Spleen (tissue), 11 donors: ENCODE data around the gene XPOT. TPM values are rescaled to one million over a fixed set of nuclear protein-coding genes. Genes with fewer than 3 reads are reported as not detected.

Source experiments
- DNase-seq: peaks from one replicate; pipeline ENCODE4 v3.0.0-alpha.2; 2020
- H3K27ac ChIP-seq, 8 donors: fragments of 200-600 bp; sonication (generic) in 7 of 8; 1 replicate in 4 of 8; 2 replicates in 4 of 8; pipeline versions ENCODE4 v1.5.0 to v1.8.0; 2016 to 2021; ENCODE audit warnings: inconsistent platforms in 4 of 8, mild to moderate bottlenecking in 4 of 8, moderate library complexity in 1 of 8
- H3K27me3 ChIP-seq, 7 donors: fragments of 200-600 bp; sonication (generic) in 6 of 7; replicated peaks in 1 of 7; 1 replicate in 4 of 7; 2 replicates in 3 of 7; pipeline versions ENCODE4 v1.5.0 to v1.8.0; 2016 to 2021; ENCODE audit warnings: inconsistent platforms in 3 of 7, mild to moderate bottlenecking in 1 of 7
- H3K36me3 ChIP-seq, 6 donors: fragments of 200-600 bp; sonication (generic) in 5 of 6; 1 replicate in 4 of 6; 2 replicates in 2 of 6; pipeline versions ENCODE4 v1.5.0 to v1.8.0; 2016 to 2021; ENCODE audit warnings: inconsistent platforms in 2 of 6
- H3K4me1 ChIP-seq, 6 donors: fragments of 200-600 bp; sonication (generic) in 5 of 6; 1 replicate in 3 of 6; 2 replicates in 3 of 6; pipeline versions ENCODE4 v1.5.0 to v1.8.0; 2016 to 2021; ENCODE audit warnings: inconsistent platforms in 3 of 6
- H3K4me3 ChIP-seq, 8 donors: fragments of 200-600 bp; sonication (generic) in 7 of 8; 1 replicate in 4 of 8; 2 replicates in 4 of 8; pipeline versions ENCODE4 v1.5.0 to v1.8.0; 2016 to 2021; ENCODE audit warnings: inconsistent platforms in 4 of 8, mild to moderate bottlenecking in 4 of 8, moderate library complexity in 2 of 8
- H3K9me3 ChIP-seq, 8 donors: fragments of 200-600 bp; sonication (generic) in 7 of 8; 1 replicate in 4 of 8; 2 replicates in 4 of 8; pipeline versions ENCODE4 v1.5.0 to v1.8.0; 2016 to 2021; ENCODE audit warnings: inconsistent platforms in 4 of 8
- POLR2A ChIP-seq, 3 donors: fragments of 450-650 bp; IDR thresholded peaks; one replicate each; pipeline ENCODE4 v1.5.1; 2017; ENCODE audit warnings: antibody characterized with exemption in 3 of 3, mild to moderate bottlenecking in 1 of 3
- POLR2AphosphoS5 ChIP-seq, 3 donors: sonication (generic); formaldehyde crosslinking; IDR thresholded peaks; one replicate each; pipeline ENCODE4 v1.5.1; 2017; ENCODE audit warnings: antibody characterized with exemption in 3 of 3
- WGBS, 5 donors: extraction: QIAGEN DNeasy Blood & Tissue Kit in 3 of 5; methylation state at CpG; one replicate each; pipeline versions ENCODE4 v1.1.5 to v1.1.7; 2013 to 2018; 5-methylcytosine and 5-hydroxymethylcytosine counted together
- intact Hi-C: fragments of 100-400 bp; cut with DNase I; formaldehyde crosslinking; loops from one replicate; pipeline ENCODE4 v1.15.0; 2023; ENCODE audit warnings: low total_unique reads
- polyA plus RNA-seq, 3 donors: library from polyadenylated mRNA; stranded (reverse); fragments of 200-250 nt; gene quantifications; one replicate each; pipeline ENCODE4 v1.2.1, GENCODE V29; 2013
- total RNA-seq, 7 donors: library from RNA; depleted of rRNA in 3 of 7; stranded (reverse); fragments of >200 nt in 3 of 7; fragmentation: NEBNext Ultra II Directional in 4 of 7; extraction: Animal tissue kit (Norgen Biotek cat#: 25700) in 4 of 7; gene quantifications; one replicate each; pipeline versions ENCODE4 v1.1.0 to v1.2.1, GENCODE V29; 2016 to 2021
- TF ChIP-seq, protein P1 (sequence below), 11 experiments: fragments of 200-600 bp in 7 of 11; fragments of 450-650 bp in 4 of 11; sonication (generic) in 4 of 11; IDR thresholded peaks in 8 of 11; conservative IDR thresholded peaks in 3 of 11; 1 replicate in 7 of 11; 2 replicates in 4 of 11; pipeline versions ENCODE4 v1.4.0 to v1.8.0; 2016 to 2021; ENCODE audit warnings: antibody characterized with exemption in 11 of 11, inconsistent platforms in 4 of 11, mild to moderate bottlenecking in 1 of 11
- donor health status: healthy with polysubstance abuse.
- donor health status: DM: no; HTN: no; CAD: no; lungs with moderate emphysema.
- donor health status: DM: no; HTN: no; CAD: no.
- donor health status: Bipolar disorder and iron deficiency.
- donor health status: healthy.
- donor health status: DM: no; HTN: no; CAD: no.
- donor health status: DM: yes; HTN: yes; CAD: no.

The XPOT gene
- total and polyA plus RNA-seq, 10 donors: 11.1 to 50.3 (median 43.1) TPM

DNA sequence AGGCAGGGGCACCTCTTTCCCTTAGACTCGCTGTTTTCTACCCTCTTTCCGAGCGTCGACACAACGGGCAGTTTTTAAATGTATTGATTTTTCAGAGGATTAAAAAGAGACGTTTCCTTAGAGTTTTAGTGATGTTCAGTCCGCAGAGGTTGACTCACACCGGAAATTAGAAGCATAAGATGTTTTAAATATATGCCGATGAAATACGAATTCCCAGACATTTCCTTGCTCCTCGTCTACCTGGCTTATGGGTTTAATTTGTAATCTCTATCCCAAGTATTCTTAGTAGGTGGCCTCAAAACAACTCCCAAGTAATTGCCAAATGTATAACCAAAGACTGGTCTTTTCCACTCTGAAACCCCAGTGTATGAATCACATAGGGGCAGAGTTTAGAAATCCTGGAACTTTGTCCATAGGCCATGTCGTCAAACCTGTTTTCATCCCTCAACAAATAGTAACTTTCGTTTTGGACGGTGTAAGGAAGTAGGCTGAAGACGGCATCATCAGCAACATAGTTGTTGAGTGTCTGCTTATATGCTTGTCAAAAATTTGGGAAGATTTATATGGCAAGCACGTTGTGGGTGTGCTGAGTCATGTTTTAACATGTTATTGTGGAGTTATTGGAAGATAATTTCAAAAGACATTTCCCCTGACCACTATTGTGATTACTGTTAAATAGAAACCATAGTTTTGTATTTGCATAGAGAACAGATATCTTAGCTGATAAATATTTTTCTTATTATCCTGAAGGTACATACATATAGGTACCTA is 48.6 kb downstream of the XPOT start:
- no peak for DNase-seq
- H3K4me1 ChIP-seq: peaks cover 24 to 69% (median 55%) of the 10 kb centered on the region in 6 donors
- intact Hi-C loops: loop anchor here (10.0 kb wide), 1 partner anchor 48 kb away; the partner anchor contains the start of gene XPOT
- H3K9me3 ChIP-seq: no peaks in the 10 kb centered on the region
- no peaks in the 10 kb centered on the region for H3K27me3 ChIP-seq
- peak overlapping the region; percentile 70 to 96 (median 88) for H3K4me3 ChIP-seq
- peak overlapping the region; percentile 91 to 98 (median 97) for H3K27ac ChIP-seq
- WGBS, 5 donors: 0 to 1% (median 0%) methylated on average over 16 of the region's 16 CpGs
- TF ChIP-seq, protein P1, sequence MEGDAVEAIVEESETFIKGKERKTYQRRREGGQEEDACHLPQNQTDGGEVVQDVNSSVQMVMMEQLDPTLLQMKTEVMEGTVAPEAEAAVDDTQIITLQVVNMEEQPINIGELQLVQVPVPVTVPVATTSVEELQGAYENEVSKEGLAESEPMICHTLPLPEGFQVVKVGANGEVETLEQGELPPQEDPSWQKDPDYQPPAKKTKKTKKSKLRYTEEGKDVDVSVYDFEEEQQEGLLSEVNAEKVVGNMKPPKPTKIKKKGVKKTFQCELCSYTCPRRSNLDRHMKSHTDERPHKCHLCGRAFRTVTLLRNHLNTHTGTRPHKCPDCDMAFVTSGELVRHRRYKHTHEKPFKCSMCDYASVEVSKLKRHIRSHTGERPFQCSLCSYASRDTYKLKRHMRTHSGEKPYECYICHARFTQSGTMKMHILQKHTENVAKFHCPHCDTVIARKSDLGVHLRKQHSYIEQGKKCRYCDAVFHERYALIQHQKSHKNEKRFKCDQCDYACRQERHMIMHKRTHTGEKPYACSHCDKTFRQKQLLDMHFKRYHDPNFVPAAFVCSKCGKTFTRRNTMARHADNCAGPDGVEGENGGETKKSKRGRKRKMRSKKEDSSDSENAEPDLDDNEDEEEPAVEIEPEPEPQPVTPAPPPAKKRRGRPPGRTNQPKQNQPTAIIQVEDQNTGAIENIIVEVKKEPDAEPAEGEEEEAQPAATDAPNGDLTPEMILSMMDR (IDR thresholded peaks at IDR 0.05 in 8 of 11, conservative IDR thresholded peaks at IDR 0.05 in 3 of 11): no peak
- TF ChIP-seq POLR2A (IDR thresholded peaks at IDR 0.05) (no peak), POLR2AphosphoS5 (IDR thresholded peaks at IDR 0.05) (no peak)
- H3K36me3 ChIP-seq: peaks cover 0 to 36% (median 0%) of the 10 kb centered on the region in 6 donors

DNA sequence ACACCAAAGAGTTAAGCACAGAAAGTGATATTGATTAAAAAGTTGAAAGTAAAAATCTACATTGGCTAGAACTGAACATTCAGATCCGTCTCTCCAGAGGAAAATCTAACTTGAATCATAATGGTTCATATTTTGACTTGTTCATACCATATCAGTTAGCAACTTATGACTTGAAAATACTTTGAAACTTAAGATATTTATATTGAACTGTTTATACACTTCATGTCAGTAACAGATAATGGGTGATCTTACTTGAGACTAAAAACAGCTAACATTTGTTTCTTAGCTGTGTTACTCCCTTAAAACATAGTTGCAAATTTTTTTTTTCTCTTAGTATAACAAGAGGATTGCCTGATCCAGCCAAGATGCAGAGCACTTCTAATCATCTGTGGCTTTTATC is 51.3 kb downstream of the XPOT start:
- H3K4me3 ChIP-seq: no peak overlapping the region
- H3K27ac ChIP-seq: peak overlapping the region in 4 of 8 donors; percentile 50 to 85 (median 70)
- peaks cover 38 to 89% (median 76%) of the 10 kb centered on the region in 6 donors for H3K4me1 ChIP-seq
- 85 to 95% (median 87%) methylated on average over 1 of the region's 1 CpG for WGBS, 5 donors
- TF ChIP-seq POLR2AphosphoS5 (IDR thresholded peaks at IDR 0.05) (no peak), POLR2A (IDR thresholded peaks at IDR 0.05) (no peak)
- TF ChIP-seq, protein P1 (IDR thresholded peaks at IDR 0.05 in 8 of 11, conservative IDR thresholded peaks at IDR 0.05 in 3 of 11): no peak
- intact Hi-C loops: loop anchor here (10.0 kb wide), 1 partner anchor 51 kb away; the partner anchor contains the start of gene XPOT
- no peak for DNase-seq
- H3K9me3 ChIP-seq: no peaks in the 10 kb centered on the region
- H3K36me3 ChIP-seq: peaks cover 0 to 33% (median 1%) of the 10 kb centered on the region in 6 donors
- H3K27me3 ChIP-seq: no peaks in the 10 kb centered on the region

DNA sequence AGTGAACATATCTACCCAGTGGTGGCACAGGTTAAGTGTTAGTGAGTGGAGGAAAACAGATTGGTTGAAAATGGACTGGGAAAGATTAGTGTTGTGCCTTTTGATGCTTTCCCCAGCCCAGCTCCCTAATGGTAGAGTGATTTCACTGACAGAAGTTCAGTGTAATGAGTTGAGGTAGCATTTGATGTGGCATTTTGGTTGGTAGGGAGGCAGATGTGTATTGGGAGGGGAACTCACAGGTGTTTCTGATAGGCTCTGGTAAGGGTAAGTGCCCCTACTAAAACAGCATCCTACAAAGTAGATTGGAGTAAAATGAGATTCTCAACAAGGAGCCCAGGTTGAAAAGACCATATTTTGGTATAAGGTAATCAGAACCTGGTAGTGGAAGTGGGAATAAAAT is 51.9 kb downstream of the XPOT start:
- no peak for DNase-seq
- no peak overlapping the region for H3K4me3 ChIP-seq
- no peaks in the 10 kb centered on the region for H3K27me3 ChIP-seq
- TF ChIP-seq POLR2A (IDR thresholded peaks at IDR 0.05) (no peak), POLR2AphosphoS5 (IDR thresholded peaks at IDR 0.05) (no peak)
- TF ChIP-seq, protein P1 (IDR thresholded peaks at IDR 0.05 in 8 of 11, conservative IDR thresholded peaks at IDR 0.05 in 3 of 11): no peak
- H3K27ac ChIP-seq: peak overlapping the region in 6 of 8 donors; percentile 39 to 85 (median 70)
- intact Hi-C loops: loop anchor here (10.0 kb wide), 1 partner anchor 51 kb away; the partner anchor contains the start of gene XPOT
- no peaks in the 10 kb centered on the region for H3K9me3 ChIP-seq
- H3K36me3 ChIP-seq: peaks cover 0 to 39% (median 3%) of the 10 kb centered on the region in 6 donors
- H3K4me1 ChIP-seq: peaks cover 37 to 89% (median 70%) of the 10 kb centered on the region in 6 donors

DNA sequence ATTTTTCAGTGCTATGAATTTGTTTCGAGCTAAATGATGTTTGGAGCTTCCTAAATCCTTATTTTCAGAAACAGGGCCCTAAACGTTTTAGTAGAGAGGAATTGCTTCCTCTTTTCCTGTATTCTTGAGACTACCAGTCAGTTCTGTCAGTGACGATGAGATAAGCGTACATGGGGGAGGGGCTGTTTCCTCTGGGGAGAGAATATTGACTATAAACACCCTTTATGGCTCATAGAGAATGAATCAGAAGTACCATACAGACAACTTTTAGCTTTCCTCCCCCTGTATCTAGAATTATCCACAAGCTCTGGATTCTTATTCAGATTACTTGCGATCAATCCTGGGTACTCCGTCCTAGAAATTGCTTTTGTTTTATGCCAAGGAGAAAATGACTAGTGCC is 52.8 kb downstream of the XPOT start:
- Histone ChIP-seq H3K9me3 (no peaks in the 10 kb centered on the region), H3K4me1 (peaks cover 34 to 86% (median 67%) of the 10 kb centered on the region in 6 donors), H3K27ac (peak overlapping the region; percentile 39 to 85 (median 70)), H3K4me3 (peak overlapping the region in 1 of 8 donors; percentile 0), H3K27me3 (no peaks in the 10 kb centered on the region), H3K36me3 (peaks cover 0 to 48% (median 6%) of the 10 kb centered on the region in 6 donors)
- TF ChIP-seq, protein P1 (IDR thresholded peaks at IDR 0.05 in 8 of 11, conservative IDR thresholded peaks at IDR 0.05 in 3 of 11): no peak
- no peak for TF ChIP-seq POLR2AphosphoS5 (IDR thresholded peaks at IDR 0.05)
- no peak for TF ChIP-seq POLR2A (IDR thresholded peaks at IDR 0.05)
- WGBS, 5 donors: 38 to 49% (median 42%) methylated on average over 6 of the region's 6 CpGs
- intact Hi-C loops: loop anchor here (10.0 kb wide), 1 partner anchor 52 kb away; the partner anchor contains the start of gene XPOT
- no peak for DNase-seq
